CD4-positive, alpha-beta T cell treated with Interferon gamma for 1 hour (primary cell): ENCODE measurements around the gene ARMC9.
A peak's percentile ranks its signal among the peaks of the same experiment; 100 is the strongest.

Experiments
- DNase-seq: peaks from one replicate; pipeline ENCODE4 v3.0.0-alpha.2; 2020

Gene ARMC9

DNA sequence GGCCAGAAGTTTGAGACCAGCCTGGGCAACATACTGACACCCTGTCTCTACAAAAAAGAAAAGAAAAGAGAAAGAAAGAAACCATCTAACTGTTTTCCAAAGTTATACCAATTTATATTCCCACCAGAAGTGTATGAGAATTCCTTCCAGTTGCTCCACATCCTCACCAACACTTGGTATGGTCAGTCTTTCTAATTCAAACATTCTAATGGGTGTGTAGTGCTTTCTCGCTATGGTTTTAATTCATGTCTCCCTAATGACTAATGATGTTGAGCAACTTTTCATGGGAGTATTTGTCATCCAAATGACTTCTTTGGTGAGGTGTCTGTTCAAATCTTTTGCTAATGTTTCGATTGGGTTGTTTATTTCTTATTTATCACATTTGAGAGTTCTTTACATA lies 186.5 kb downstream of the ARMC9 start:
- DNase-seq, result no peak

DNA sequence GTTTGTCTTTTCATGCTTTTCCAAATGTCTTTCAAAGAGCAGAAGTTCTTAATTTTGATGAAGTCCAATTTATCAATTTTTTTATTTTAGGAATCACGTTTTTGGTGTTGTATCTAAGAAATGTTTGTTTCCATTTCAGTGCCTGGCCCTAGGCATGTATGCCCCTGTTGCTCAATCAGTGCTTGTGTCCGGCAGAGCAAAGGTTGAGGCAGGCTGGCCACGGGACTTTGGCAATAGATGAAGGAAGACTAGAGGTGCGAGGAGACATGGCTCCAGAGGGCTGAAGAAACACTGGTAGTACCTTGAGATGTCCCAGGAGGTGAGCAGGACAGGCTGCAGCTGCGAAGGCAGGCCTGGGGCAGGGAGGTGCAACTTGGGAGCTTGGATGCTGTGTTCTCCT lies 187.0 kb downstream of the ARMC9 start:
- DNase-seq, result no peak

DNA sequence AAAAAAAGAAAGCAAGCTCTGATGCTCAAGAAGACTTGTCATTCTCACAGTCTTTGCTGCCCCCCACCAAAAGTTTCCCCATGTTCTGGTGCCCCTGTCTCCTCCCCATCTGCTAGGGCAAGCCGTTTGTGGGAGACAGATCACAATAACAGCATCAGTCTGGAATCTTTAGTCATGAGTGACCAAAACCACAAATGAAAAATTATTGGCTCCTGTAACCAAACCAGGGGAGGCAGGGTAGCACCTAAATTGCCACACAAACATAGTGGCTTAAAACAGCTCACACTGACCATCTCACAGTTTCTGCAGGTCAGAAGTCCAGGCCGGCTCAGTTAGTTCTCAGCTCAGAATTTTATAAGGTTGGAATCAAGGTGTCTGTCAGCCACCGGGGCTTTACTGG lies 188.0 kb downstream of the ARMC9 start:
- DNase-seq, result no peak

DNA sequence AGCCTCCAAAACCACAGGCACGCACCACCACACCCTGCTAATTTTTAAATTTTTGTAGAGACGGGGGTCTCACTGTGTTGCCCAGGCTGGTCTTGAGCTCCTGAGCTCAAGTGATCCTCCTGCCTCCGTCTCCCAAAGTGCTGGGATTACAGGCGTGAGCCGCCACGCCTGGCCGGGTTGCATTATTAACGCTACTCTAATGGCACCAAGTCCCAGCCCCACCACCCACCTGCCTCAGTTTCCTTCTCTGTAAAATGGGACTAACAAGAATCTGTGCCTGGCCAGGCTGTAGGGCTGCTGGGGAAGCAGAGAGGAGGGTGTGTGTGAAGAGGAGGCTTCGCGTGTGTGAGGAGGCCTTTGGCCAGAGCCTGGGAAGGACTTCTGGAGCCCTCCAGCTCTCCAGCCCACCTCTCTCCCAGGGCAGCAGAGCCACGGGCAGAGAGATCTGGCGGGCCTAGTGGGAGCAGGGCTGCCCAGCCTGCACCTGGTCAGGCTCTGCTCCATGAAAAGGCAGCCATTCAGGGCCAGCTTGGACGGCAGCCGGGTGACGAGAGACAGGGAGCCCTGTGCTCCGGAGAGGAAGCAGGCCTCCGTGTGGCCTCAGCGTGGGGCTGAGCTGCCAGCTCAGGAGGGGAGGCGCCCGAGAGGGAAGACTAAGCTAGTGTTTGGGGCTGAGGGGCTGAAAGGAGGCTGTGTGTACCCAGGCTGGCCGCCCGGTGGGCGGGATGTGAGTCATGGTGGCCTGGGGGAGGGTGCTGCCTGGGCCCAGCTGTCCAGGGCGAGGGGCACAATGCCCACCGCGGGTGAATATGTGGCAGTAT lies 189.7 kb downstream of the ARMC9 start:
- DNase-seq, result peak; percentile 20

DNA sequence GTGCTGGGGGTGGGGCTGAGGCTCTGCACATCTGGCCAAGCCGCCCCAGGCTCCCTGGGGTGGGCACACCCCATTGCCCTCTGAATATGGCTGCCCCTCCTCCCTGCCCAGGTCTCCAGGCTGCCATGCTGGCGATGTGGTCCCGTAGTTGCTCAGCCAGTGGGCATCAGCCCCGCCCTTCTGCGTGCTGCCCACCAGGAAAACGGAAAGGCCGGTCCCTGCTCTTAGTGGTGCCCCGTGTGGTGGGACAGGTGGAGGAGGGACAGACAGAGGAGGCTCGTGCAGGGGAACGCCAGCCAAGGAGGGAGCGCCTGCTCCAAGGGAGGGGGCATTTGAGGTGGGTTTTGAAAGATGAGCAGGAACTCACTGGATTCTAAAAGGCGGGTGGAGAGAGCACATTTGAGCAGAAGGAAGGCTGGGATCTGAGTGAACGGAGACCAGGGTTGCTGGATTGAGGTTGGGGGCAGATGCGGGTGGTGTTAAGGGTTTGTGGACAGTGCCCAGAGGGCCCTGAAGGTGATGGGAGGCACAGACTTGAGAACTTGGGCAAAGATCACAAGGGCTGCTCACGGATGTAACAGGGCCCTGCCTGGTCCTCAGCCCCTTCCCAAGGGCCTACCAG lies 190.4 kb downstream of the ARMC9 start:
- no peak for DNase-seq

DNA sequence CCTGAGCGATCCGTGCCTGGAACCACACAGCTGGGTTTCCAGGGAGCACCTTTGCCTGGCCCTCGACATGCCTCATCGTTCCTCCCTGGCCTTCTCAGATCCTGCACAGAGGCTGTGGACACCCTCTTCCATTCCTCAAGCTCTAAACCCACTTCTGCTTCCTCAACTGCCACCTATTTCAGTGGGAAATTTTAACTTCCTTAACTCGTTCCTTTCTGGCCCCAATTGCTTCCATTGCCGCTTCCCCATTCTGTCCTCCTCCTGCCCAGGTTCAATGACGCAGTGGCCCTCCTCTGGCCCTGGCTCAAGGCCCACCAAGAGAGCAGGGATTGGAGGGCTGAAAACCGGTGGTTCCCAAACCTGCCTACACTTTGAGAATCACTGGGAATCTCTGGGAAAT lies 192.2 kb downstream of the ARMC9 start:
- DNase-seq, result no peak

DNA sequence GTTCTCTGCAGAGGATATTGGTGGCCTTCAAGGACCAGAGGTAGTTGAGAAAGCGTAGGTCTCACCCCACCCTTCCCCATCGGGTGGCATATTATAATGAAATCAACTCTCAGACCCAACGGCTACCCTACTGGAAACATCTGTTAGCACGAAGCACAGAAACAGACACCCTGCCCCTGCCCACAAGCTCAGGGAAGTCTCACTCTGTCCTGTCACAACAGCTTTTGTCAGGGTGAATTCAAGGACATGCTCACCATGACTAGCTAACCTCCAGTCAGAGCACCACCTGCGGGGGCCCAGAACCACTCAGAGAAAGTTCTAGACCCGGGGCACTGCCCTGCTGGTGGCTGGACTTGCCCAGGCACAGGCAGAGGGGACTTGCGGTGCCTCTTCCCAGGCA lies 193.6 kb downstream of the ARMC9 start:
- no peak for DNase-seq

DNA sequence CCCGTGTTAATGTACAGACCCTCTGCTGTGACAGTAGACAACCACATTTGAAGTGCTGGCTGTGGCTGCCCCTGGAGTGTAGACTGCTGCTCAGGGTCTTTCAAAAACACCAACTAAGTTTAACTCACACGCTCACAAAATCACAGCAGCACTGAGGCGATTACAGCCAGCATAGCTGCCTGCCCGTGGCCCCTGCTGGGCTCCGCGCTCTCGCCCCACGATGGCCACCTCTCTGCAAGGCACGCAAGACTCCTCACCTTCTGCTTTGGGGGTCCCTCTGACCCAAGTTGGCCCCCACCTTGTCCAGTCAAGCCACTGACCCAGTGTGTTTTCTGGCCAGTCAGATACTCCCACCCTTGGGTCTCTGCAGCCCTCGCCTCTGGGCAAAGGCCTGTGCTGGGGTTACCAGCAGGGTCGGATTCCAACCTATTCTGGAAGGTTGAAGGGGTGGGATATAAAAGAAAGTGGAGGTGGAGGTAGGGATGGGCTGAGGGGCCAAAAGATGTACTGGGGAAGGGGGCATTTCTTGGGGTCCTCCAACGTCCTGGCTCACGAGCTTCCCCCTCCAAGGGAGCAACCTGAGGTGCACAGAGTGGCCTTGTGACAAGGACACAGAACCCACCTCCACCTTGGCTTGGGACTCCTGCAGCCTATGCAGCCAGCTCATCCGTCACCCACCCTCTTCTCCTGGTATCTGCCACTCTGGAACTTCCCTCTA lies 194.2 kb downstream of the ARMC9 start:
- DNase-seq, result no peak

DNA sequence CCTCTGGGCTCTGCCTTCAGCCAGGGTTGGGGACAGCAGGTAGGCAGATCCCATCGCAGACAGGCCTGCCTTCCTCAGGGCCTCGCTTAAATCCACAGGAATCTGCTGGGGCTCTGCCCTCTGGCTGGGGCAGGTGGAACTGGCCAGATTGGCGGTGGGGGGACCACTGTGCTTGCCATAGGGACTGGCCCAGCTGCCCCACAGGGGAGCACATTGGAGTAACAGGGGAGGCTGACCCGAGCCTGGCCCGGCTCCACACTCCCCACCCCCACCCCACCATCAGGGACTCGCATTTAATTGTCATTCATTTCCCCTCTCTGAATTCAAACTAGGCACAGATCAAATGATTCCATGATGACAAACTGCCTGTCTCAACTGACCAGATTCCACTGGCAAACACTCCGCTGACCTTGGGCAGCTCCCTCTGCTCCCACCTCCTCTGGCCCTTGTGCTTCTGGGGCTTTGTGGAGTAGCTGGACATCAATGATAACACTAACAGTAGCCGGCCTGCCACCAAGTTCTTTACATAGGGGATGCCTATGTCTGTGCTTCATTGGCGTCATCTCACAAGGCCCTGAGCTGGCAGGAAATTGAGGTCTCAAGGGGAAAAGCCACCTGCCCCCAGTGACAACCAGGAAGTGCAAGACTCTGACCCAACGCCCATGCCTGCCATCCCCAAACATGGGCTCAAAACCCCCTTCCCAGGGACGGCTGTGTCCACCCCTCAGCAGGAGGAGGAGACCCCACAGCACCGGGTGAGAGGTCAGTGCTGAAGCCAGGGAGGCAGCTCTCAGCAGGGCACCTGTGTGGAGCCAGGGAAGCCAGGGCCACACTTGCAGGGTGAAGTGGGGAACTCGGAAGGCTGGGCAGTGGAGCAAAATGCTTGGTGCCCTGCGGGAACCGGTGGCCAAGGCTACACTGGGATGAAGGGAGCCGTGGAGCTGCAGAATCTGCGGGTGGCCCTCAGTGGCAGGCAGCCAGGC lies 195.0 kb downstream of the ARMC9 start:
- peak; percentile 79 for DNase-seq

DNA sequence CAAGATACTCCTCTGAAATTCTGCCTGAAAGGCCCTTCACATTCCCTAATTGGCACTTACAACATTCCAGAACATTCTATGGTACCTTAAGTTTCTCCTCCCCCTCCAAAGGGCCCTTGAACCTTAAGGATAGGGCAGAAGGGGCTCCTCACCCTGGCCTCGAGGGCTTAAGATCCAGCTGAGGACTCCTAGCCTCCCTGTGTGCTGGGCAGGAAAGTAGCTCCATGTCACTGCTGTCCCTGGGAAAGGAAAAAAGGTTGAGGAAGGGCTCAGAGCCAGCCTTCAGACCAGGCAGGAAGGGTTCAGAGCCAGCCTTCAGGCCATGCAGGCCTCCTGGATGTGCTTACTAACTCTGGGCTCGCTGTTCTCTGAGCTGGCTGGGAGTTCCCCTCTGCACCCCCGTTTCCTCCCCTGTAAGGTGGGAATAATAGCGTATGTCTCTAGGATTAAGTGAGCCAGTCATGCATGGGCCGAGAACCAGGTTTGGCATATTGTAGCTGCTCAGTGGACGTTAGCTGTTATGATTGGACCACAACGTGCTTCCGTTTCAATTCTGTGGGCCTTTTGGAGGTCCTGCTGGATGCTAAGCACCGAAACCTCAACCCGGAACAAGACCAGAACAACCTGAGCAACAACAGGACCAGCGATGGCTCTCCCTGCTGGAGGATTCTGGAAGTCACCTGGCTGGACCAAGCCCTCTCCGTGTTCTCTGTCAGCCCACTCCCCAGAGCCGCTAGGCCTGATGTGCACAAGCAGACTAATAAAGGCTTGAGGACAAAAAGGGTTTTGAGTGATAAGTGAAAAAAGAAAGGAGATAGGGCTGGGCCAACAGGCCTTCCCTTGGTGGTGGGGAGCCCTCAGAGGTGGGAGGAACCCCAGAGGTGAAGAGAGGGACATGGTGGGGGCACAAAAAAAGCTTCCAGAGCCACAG lies 196.0 kb downstream of the ARMC9 start:
- DNase-seq, result peak; percentile 43

DNA sequence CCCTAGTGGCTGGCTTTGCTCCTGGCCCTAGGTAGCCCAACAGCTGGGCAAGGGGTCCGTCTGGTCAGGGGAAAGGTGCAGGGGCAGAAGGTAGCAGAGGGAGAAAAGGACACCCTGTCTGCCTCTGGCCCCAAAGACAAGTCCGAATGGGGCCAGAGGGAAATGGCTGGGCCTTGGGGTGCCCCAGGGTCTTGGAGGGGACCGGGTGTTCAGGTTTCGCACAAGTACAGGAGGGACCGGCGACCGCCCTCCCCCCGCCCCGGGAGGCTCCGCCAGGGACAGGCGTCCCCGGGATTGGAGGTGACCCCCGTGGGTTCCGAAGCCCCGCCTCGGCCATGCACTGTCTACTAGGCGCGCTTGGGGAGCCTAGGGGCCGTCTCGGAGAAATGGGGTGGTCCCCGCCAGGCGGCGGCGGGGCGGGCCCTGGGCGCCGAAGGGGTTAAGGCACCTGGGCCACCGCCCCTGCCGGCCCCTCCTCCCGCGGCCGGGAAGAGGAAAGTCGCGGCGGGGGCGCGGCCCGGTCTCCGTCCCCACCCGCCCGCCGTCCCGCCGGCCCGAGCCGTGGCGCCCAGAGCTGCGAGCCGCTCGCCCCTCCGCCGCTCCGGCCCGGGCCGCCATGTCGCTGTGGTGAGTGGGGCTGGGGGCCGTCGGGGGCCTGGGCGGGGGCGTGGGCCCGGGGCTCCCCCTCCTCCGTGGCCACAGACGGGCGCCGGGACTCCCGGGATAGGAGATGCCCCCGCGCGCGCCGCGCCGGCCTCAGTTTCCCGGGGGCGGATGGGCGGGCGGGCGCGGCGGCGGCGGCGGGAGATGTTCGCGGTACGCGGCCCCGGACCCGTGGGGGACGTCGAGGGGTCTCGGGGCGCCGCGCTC lies 197.0 kb downstream of the ARMC9 start, which contains the start of gene B3GNT7:
TSS of gene B3GNT7 (plus strand) at position 523 of the 870 bp plus-strand sequence. CDS start at position 617, 94 bp downstream.
- peak; percentile 25 for DNase-seq

DNA sequence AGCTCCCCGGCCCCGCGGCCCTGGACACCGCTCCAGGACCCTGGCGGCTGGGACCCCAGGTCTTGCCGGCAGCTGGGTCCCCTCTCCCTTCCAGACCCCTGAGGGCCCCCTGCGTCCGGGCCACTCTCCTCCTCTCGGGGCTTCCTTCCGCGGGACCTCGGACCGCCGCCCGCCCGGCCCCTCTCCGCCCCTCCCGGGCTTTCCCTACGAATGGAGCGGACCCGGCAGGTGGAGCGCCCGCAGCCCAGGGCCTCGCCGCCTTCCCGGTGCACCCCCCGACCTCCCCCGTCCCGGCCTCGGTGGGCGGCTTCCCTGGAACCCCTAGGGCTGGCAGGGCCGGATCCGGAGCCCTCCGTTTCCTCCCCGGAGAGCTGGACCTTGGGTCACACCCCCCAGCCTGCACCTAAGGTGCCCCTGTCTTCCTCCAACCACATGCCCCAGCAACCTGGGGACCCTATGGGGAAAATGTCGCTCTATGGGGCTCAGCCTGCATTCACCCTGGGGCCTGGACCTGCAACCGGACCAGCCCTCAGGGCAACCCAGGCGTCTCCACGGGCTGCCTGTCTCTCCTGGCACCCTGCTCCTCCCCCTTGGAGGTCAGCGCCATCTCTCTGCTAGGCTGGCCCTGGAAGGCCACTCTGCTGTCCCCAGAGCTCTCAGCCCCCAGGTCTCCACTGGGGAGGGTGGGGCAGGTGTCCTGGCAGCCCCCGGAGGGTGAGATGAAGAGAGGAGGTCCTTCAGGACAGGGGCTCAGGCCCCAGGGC lies 197.8 kb downstream of the ARMC9 start:
- no peak for DNase-seq

DNA sequence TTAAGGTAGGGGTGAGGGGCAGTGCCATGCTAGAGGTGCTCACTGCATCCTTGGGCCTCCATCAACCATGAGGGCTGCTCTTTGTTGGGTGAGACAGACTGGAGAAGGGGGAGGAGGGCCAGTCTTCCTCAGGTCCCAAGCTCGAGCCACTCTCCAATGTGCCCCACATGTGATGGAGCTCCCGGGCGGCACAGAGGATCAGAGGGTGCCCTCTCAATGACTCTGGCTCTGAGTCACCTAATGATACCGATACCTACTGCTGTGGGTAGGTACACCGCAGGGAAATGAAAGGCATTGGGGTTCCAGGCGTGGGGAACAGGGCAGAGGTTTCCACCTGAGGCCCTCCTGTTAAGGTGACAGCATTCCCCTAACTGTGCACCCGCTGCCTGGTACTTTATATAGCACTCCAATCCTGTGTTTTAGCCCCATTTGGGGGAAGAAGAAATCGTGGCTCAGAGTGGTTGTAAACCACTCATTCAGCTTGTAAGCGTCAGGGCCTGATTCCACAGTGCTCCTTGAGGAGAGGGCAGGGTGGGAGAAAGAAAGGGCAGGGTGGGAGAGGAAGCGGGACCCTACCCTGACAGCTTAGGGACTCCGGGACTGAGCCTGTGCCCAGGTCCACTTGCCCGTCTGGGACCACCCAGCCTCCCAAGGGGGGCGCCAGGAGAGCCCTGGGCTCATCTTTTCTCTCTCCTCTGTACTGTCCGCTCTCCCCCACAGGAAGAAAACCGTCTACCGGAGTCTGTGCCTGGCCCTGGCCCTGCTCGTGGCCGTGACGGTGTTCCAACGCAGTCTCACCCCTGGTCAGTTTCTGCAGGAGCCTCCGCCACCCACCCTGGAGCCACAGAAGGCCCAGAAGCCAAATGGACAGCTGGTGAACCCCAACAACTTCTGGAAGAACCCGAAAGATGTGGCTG lies 198.8 kb downstream of the ARMC9 start:
- DNase-seq, result no peak

DNA sequence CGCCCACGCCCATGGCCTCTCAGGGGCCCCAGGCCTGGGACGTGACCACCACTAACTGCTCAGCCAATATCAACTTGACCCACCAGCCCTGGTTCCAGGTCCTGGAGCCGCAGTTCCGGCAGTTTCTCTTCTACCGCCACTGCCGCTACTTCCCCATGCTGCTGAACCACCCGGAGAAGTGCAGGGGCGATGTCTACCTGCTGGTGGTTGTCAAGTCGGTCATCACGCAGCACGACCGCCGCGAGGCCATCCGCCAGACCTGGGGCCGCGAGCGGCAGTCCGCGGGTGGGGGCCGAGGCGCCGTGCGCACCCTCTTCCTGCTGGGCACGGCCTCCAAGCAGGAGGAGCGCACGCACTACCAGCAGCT lies 199.5 kb downstream of the ARMC9 start:
- no peak for DNase-seq

DNA sequence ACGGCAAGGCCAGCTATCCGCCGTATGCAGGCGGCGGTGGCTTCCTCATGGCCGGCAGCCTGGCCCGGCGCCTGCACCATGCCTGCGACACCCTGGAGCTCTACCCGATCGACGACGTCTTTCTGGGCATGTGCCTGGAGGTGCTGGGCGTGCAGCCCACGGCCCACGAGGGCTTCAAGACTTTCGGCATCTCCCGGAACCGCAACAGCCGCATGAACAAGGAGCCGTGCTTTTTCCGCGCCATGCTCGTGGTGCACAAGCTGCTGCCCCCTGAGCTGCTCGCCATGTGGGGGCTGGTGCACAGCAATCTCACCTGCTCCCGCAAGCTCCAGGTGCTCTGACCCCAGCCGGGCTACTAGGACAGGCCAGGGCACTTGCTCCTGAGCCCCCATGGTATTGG lies 200.2 kb downstream of the ARMC9 start:
- no peak for DNase-seq

DNA sequence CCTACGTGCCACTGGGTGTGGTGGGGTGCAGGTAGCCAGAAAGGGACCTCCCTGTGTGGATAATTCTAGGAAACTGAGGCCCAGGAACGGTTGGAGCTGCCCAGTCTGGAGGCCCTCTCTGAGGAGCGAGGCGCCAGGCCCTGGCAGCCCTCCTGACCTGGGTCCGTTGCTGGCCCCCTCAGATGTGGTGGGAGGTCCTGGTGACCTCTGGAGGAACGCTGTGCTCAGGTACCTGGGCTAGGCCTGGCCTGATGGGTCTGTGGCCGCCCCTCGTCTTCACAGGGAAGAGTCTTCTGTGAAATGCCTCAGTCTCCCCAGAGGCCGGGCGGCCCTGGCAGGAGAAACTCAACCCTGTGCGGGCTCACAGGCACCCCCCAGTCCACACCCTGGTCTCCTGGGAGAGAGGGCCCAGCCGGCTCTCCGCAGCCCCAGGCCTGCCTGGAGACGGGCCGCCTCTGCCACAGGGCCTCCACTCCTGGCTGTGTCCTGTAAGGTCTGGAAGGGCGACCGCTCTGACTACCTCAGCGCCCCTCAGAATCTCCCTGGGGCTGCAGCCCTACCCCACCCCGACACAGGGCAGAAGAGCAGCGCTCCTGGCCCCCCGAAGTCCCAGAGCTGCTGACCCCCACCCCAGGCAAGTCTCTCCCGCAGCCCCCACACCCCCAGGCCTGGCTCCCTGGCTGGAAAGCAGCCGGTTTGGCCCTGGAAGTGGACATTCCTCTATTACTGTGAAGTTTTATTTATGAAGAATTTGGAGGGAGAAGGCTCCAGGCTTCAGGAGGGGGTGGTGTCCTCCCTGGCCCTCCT lies 200.8 kb downstream of the ARMC9 start:
- DNase-seq, result no peak

DNA sequence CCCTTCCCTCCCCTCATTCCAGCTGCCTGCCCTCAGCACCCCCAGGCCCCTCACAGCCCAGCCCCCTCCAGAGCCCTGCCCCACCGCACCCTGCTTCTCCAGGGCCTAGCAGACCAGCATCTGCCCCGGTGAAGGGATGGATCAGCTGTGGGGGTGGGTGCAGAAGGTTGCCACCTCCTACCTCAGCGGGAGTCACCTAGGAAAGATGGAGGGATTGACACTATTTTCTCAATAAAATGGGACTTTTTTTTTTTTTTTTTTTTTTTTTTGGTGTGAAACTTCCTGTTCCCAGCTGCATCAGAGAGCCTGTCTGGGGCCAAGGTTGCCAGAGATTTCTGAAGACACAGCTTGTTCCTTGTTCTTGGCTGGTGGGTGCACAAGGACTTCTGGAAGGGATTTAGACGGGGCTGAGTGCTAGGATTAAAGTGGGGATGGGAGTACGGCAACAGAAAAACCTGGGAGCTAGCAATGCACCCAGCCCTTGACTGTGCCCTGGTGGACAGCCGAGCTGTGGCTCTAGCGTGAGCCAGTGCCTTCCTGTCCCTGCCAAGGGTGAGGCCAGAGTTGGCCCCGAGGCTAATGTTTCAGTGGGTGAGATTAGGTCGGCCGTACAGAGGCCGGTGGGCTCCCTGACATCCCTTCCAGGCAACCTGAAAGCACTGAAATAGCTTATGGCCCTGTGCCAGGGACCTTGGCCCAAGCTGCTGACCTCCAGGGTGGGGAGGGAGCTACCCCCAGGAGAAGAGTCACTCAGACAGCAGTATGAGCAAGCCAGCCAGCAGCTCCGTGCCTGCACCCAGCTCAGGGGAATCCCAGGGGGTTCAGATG lies 201.6 kb downstream of the ARMC9 start:
- DNase-seq, result no peak
